C4-2B (cell line): ENCODE measurements around the gene SIX5.

Source experiments
- H3K27ac ChIP-seq: fragments of 450-650 bp; 2 replicates; pipeline ENCODE4 v1.5.1; 2017
- CTCF ChIP-seq: fragments of 450-650 bp; conservative IDR thresholded peaks from 2 replicates; pipeline ENCODE4 v1.5.1; 2017; ENCODE audit warnings: mild to moderate bottlenecking
- ZFX ChIP-seq: fragments of 450-650 bp; IDR thresholded peaks from 2 replicates; pipeline ENCODE4 v1.6.1; 2017

SIX5 gene

DNA sequence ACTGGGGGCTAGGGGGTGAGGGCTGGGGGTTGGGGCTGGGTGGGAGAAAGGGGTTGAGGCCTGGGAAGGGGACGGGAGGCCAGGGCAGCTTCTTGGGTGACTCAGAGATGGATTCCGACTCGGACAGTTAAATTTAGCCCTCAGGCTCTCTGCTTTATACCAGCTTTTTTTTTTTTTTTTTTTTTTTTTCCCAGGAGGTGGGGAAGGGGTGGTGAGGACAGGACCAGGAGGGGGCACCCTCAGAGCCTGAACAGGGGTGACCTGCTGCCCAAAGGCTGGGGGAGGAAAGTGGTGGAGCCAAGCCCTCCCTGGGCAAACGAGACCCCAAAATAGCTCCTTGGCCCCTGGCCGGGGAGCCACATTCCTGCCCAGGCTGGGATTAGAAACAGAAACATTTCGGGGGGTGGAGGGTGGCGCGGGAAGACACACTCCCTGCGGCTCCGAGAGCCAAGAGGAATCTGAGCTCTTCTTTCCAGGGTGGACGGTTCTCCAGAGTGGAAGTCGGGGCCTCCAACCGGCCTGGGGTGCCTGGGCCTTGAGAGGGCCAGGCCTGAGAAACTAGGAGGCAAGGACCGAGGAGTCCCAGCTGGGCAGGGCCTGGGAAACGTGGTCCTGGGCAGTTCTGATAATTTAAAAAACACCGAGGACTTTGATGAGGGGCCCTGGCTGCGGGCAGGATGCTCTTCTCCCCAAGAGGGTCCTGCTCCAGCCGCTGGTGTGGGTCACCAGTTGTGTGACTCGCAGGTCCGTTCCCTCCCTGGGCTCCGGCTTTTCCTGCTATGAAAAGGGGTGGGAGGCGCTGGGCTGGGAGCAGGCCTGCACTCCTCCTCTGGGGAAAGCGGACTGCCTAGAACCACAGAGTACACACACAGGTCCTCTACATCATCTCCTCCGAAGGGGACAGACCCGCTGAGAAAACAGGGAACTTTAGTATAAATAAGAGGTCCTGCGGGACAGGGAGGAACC, 14.1 kb upstream of the SIX5 start:
- H3K27ac ChIP-seq, result no peak overlapping the region
- TF ChIP-seq CTCF (no peak), ZFX (no peak)

DNA sequence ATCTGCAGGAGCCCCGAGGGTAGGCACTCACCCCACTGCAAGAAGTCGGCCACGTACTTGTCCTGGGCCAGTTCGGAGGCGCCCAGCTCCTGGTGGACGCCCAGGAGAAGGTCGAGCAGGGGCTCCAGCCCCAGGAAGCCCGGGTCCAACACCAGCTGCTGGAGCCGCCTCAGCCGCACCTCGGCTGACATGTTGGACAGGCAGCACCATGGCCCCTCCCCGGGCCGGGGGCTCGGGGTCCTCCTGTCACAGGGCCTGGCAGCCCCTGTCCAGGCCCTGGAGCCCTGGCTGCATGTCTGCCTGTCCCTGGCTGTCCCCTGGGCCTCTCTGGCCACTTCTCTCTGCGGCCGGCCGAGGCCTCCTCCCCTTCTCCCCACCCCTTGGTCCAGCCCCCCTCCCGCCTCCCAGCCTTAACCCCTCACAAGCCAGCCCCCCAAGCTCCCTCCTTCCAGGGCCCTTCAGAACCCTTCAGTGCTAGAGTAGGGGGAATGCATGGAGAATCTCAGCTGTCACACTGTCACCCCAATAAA, 13.2 kb upstream of the SIX5 start, which contains the start of gene DMPK:
Gene DMPK, minus strand, starts transcription at position 329 of the 530 bp plus-strand sequence. Its CDS starts 138 bp downstream, at position 191.
- no peak within 1 kb of the TSS for H3K27ac ChIP-seq
- no peak for TF ChIP-seq ZFX
- no peak for TF ChIP-seq CTCF

DNA sequence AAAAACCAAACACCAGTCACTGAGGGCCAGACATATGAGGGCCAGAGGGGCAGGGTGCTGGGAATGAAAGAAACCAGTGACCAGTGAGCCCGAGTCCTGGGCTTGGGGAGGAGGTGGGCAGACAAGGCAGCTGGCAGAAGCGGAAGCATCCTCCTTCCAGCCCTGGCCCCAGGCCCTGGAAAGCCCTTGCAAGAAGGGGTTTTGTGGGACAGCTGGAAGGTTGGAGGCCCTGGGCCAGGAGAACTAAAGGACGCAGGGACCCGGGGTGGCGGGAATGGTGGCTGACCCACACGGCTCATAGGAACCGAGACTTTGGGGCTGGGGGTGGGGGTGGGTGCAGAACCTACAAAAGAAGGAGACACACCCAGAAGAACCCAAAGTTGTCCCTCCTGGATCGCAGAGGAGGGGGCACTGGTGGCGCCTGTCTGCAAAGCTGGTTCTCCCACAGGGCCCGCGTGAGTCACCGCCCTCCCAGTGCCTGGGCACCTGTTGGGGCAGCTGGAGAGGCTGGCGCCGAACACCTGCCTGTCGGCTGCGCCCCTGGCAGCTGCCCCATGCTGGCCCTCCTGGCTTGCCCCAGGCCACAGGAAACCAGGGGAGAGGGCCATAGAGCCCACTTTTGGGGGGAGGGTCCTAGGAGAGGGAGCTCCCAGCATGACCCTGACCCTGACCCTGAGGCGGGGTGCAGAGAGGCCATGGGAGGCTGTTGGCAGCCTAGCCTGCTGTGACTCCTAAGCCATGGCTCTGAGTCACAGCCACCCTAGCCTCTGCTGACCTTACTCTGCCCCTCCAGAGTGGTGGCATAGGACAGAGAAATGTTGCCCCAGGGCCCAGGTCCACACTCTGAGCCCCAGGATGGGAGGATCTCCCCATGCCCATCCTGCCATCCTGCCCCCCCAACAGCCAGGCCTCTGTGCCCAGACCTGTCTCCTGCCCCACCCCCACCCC, 12.4 kb upstream of the SIX5 start:
- no peak for TF ChIP-seq CTCF
- no peak for TF ChIP-seq ZFX
- H3K27ac ChIP-seq, result no peak overlapping the region

DNA sequence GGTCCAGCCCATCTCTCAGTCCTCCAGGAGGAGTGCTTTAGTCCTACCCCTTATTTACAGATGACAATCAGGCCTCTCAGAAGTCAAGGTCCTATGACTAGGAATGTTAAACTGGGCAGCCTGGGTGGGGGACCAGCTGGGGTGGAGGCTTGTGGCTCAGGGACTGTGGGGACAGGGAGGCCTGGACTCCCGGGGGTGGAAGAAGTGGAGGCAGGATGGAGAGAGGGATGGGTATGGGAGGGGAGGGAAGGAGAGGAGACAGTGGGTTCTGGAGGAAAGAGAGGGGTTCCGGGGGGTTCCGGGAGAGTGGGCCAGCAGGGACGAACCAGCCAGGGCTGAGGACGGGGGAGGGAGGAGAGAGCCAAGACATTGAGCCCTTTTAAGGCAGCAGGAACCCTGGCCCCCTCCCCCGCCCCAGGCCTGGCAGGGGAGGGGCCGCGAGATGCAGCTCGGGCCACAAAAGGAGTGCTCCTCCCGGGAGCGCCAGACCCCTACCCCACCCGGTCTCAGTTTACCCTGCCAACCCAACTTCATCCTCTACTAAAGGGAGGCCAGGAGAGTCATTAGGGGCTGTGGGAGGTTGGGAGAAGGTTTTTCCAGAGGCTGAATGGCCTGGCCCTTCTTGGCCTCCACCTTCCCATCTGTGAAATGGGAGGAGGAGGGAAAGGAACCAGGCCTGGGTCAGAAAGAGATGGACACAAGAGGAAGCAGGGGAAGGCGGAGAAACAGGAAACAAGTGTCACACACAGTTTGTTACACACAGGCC, 11.6 kb upstream of the SIX5 start:
- TF ChIP-seq CTCF, result no peak
- no peak for TF ChIP-seq ZFX
- H3K27ac ChIP-seq, result no peak overlapping the region

DNA sequence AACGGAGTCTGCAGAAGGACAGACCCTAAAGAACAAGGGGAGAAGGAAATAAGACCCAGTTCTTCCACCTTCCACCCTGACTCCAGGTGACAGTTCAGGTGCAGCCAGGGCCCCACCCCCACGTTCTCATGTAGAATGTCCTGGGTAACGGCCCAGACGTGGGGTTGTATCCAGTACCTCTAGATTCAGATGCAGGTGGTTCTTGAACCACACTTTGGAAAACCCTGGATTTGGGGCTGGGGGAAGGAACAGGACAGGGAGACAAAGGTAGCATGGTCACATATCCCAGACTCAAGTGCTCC, 11.0 kb upstream of the SIX5 start:
- no peak for TF ChIP-seq ZFX
- TF ChIP-seq CTCF, result no peak
- no peak overlapping the region for H3K27ac ChIP-seq

DNA sequence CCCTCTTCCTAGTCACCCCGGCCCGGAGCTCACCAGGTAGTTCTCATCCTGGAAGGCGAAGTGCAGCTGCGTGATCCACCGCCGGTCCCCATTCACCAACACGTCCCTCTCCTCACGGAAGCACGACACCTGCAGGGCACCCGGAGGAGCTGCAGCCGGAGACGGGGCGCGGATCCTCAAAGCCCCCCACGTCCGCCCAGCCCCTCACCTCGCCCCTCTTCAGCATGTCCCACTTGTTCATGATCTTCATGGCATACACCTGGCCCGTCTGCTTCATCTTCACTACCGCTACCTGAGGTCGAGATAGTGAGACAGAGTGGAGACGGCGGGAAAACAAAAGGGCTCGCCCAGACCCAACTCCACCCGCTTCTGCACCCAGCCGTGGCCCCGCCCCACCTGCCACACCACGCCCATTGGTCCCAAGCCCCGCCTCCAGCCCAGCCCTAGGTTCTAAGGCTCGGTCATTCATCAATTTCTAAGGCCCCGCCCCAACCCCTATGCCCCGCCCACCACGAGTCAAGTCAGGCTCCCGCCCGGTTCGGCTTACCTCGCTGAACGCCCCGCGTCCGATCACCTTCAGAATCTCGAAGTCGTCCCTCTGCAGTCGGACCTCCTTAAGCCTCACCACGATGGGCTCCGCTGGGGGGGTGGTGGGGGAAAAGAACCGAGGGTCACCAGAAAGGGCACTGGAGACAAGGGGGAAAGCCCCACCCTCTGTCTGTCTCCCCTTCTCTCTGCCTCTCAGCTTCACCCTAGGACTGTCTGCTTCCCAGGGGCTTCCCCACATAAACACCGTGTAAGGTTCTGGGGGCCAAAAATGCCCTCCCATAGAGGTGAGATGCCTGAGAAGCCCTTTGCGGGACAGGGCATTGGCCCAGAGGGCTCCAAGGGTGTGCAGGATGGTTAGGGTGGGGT, 10.4 kb upstream of the SIX5 start:
- H3K27ac ChIP-seq, result peak overlapping the region; percentile 23; the same call in 1 of the 2 replicates
- no peak for TF ChIP-seq ZFX
- TF ChIP-seq CTCF, result peak; percentile 78
